ENCODE results near the gene CS.
A peak's percentile ranks its signal among the peaks of the same experiment; 100 is the strongest.

The CS gene

GRCh38 chr12:56247923-56248322, 52.2 kb downstream of the CS start:
- no peak for DNase-seq (ENCODE audit: low read depth in 2 of 2)

- no peak for DNase-seq (ENCODE audit: low read depth in 2 of 2)
Measured at GRCh38 chr12:56244494-56244893, 55.6 kb downstream of the CS start.

- DNase-seq (ENCODE audit: low read depth in 2 of 2), result no peak
Measured at GRCh38 chr12:56243731-56244181, 56.4 kb downstream of the CS start.

GRCh38 chr12:56242986-56243385, 57.1 kb downstream of the CS start:
- DNase-seq (ENCODE audit: low read depth in 2 of 2), result no peak

- no peak for DNase-seq (ENCODE audit: low read depth in 2 of 2)
Measured at GRCh38 chr12:56241424-56242303, 58.5 kb downstream of the CS start.

- no peak for DNase-seq (ENCODE audit: low read depth in 2 of 2)
Measured at GRCh38 chr12:56237552-56237951, 62.6 kb downstream of the CS start.

GRCh38 chr12:56236985-56237384, 63.1 kb downstream of the CS start:
- DNase-seq (ENCODE audit: low read depth in 2 of 2), result no peak

- DNase-seq (ENCODE audit: low read depth in 2 of 2), result no peak
Measured at GRCh38 chr12:56236091-56236490, 64.0 kb downstream of the CS start.

GRCh38 chr12:56234746-56235436, 65.2 kb downstream of the CS start:
- no peak for DNase-seq (ENCODE audit: low read depth in 2 of 2)

- no peak for DNase-seq (ENCODE audit: low read depth in 2 of 2)
Measured at GRCh38 chr12:56231184-56231582, 68.9 kb downstream of the CS start.

GRCh38 chr12:56230432-56231183, 69.5 kb downstream of the CS start:
- DNase-seq (ENCODE audit: low read depth in 2 of 2), result no peak

GRCh38 chr12:56229916-56230431, 70.2 kb downstream of the CS start, which contains the start of gene SLC39A5:
Gene SLC39A5, plus strand, starts transcription at chr12:56230051. Its CDS starts 1,224 bp downstream, at chr12:56231275.
- DNase-seq (ENCODE audit: low read depth in 2 of 2), result no peak

- DNase-seq (ENCODE audit: low read depth in 2 of 2), result no peak
Measured at GRCh38 chr12:56229082-56229481, 71.0 kb downstream of the CS start.

- DNase-seq (ENCODE audit: low read depth in 2 of 2), result no peak
Measured at GRCh38 chr12:56224954-56225353, 75.2 kb downstream of the CS start.

- DNase-seq (ENCODE audit: low read depth in 2 of 2), result peak; percentile 92 to 94
Measured at GRCh38 chr12:56224102-56224701, 75.9 kb downstream of the CS start, which contains the start of gene NABP2. Gene NABP2, plus strand, starts transcription at chr12:56224342. Its CDS starts 515 bp downstream, at chr12:56224857.

GRCh38 chr12:56223571-56224101, 76.5 kb downstream of the CS start:
- no peak for DNase-seq (ENCODE audit: low read depth in 2 of 2)

- no peak for DNase-seq (ENCODE audit: low read depth in 2 of 2)
Measured at GRCh38 chr12:56222531-56222895, 77.6 kb downstream of the CS start.

- DNase-seq (ENCODE audit: low read depth in 2 of 2), result peak; percentile 78 to 88
Measured at GRCh38 chr12:56221757-56222530, 78.2 kb downstream of the CS start, which contains the start of gene RNF41. Gene RNF41, minus strand, starts transcription at chr12:56221922. Its CDS starts 7,875 bp downstream, at chr12:56214047.
